Stomach (tissue), 9 donors: Measurements from ENCODE around the gene DCAF6. TPM values are rescaled to one million over a fixed set of nuclear protein-coding genes. Genes with fewer than 3 reads are reported as not detected.
A peak's percentile ranks its signal among the peaks of the same experiment; 100 is the strongest.

Experiments
- DNase-seq, 2 donors: peaks; one replicate each; pipeline versions ENCODE4 v3.0.0 to v3.0.0-alpha.2; 2013 to 2019
- H3K27ac ChIP-seq, 5 donors: fragments of 200-600 bp in 4 of 5; sonication (generic) in 4 of 5; one replicate each; pipeline ENCODE4 v1.5.1; 2013 to 2019; ENCODE audit warnings: mild to moderate bottlenecking in 1 of 5, moderate library complexity in 1 of 5
- H3K27me3 ChIP-seq, 3 donors: fragments of 200-600 bp; sonication (generic); one replicate each; pipeline ENCODE4 v1.5.1; 2017 to 2019; ENCODE audit warnings: mixed run types in 1 of 3
- H3K36me3 ChIP-seq, 4 donors: fragments of 200-600 bp; sonication (generic); 1 replicate in 3 of 4; 2 replicates in 1 of 4; pipeline ENCODE4 v1.5.1; 2016 to 2019
- H3K4me1 ChIP-seq, 4 donors: fragments of 200-600 bp; sonication (generic); one replicate each; pipeline ENCODE4 v1.5.1; 2016 to 2019
- H3K4me3 ChIP-seq, 4 donors: fragments of 200-600 bp; sonication (generic) in 3 of 4; one replicate each; pipeline ENCODE4 v1.5.1; 2016 to 2019; ENCODE audit warnings: mild to moderate bottlenecking in 1 of 4
- H3K9me3 ChIP-seq, 4 donors: fragments of 200-600 bp; sonication (generic); one replicate each; pipeline ENCODE4 v1.5.1; 2016 to 2019
- EP300 ChIP-seq: sonication (generic); formaldehyde crosslinking; IDR thresholded peaks from one replicate; pipeline ENCODE4 v1.6.1; 2017; ENCODE audit warnings: antibody characterized with exemption
- POLR2A ChIP-seq, 4 donors: fragments of 450-650 bp; IDR thresholded peaks; one replicate each; pipeline ENCODE4 v1.6.1; 2016; ENCODE audit warnings: antibody characterized with exemption in 4 of 4, control low read depth in 2 of 4, mild to moderate bottlenecking in 1 of 4, moderate library complexity in 1 of 4
- POLR2AphosphoS5 ChIP-seq, 3 donors: sonication (generic); formaldehyde crosslinking; IDR thresholded peaks; one replicate each; pipeline ENCODE4 v1.6.1; 2016; ENCODE audit warnings: antibody characterized with exemption in 3 of 3
- WGBS, 5 donors: extraction: QIAGEN DNeasy Blood & Tissue Kit in 3 of 5; methylation state at CpG; one replicate each; pipeline versions ENCODE4 v1.1.5 to v1.1.7; 2013 to 2018; 5-methylcytosine and 5-hydroxymethylcytosine counted together
- intact Hi-C: fragments of 100-400 bp; cut with DNase I; formaldehyde crosslinking; loops from one replicate; pipeline ENCODE4 v1.15.1; 2023; ENCODE audit warnings: low total_unique reads
- polyA plus RNA-seq, 3 donors: library from polyadenylated mRNA; stranded (reverse); fragments of 200-250 nt; gene quantifications; one replicate each; pipeline ENCODE4 v1.2.3, GENCODE V29; 2013
- total RNA-seq, 5 donors: library from RNA; depleted of rRNA; stranded (reverse); fragments of >200 nt; gene quantifications; one replicate each; pipeline versions ENCODE4 v1.1.0 to v1.2.3, GENCODE V29; 2014 to 2016
- TF ChIP-seq, protein P1 (sequence below), 7 experiments: fragments of 450-650 bp in 4 of 7; fragments of 200-600 bp in 3 of 7; sonication (generic) in 3 of 7; IDR thresholded peaks; one replicate each; pipeline ENCODE4 v1.5.1; 2016 to 2019; ENCODE audit warnings: antibody characterized with exemption in 7 of 7, control low read depth in 2 of 7, mild to moderate bottlenecking in 1 of 7
- donor health status: healthy with polysubstance abuse.
- donor health status: Bipolar disorder and iron deficiency.
- donor health status: healthy.

Gene DCAF6
- total and polyA plus RNA-seq, 8 donors: 39.3 to 124 (median 71.9) TPM

- no peak for TF ChIP-seq EP300
- Histone ChIP-seq H3K4me3 (no peak overlapping the region), H3K27me3 (no peaks in the 10 kb centered on the region), H3K36me3 (peaks cover 36 to 75% (median 67%) of the 10 kb centered on the region in 4 donors), H3K27ac (no peak overlapping the region), H3K9me3 (no peaks in the 10 kb centered on the region), H3K4me1 (no peaks in the 10 kb centered on the region)
- WGBS, 5 donors: 70 to 92% (median 87%) methylated on average over 3 of the region's 3 CpGs
- DNase-seq: no peak
- intact Hi-C loops: no loop called here
Measured at GRCh38 chr1:168065506-168065905, 129.0 kb downstream of the DCAF6 start.

- H3K27ac ChIP-seq: no peak overlapping the region
- TF ChIP-seq POLR2AphosphoS5 (IDR thresholded peaks at IDR 0.05): no peak
- no peak for TF ChIP-seq EP300
- TF ChIP-seq POLR2A (IDR thresholded peaks at IDR 0.05): no peak
- TF ChIP-seq, protein P1, sequence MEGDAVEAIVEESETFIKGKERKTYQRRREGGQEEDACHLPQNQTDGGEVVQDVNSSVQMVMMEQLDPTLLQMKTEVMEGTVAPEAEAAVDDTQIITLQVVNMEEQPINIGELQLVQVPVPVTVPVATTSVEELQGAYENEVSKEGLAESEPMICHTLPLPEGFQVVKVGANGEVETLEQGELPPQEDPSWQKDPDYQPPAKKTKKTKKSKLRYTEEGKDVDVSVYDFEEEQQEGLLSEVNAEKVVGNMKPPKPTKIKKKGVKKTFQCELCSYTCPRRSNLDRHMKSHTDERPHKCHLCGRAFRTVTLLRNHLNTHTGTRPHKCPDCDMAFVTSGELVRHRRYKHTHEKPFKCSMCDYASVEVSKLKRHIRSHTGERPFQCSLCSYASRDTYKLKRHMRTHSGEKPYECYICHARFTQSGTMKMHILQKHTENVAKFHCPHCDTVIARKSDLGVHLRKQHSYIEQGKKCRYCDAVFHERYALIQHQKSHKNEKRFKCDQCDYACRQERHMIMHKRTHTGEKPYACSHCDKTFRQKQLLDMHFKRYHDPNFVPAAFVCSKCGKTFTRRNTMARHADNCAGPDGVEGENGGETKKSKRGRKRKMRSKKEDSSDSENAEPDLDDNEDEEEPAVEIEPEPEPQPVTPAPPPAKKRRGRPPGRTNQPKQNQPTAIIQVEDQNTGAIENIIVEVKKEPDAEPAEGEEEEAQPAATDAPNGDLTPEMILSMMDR (IDR thresholded peaks at IDR 0.05): no peak
- DNase-seq: no peak
- no peaks in the 10 kb centered on the region for H3K4me1 ChIP-seq
- H3K9me3 ChIP-seq: no peaks in the 10 kb centered on the region
- whole genome bisulfite sequencing, 5 donors: 73 to 85% (median 82%) methylated on average over 3 of the region's 3 CpGs
- peaks cover 48 to 100% (median 97%) of the 10 kb centered on the region in 4 donors for H3K36me3 ChIP-seq
- no peak overlapping the region for H3K4me3 ChIP-seq
- no peaks in the 10 kb centered on the region for H3K27me3 ChIP-seq
- intact Hi-C loops: no loop called here
Measured at GRCh38 chr1:168069384-168069783, 132.9 kb downstream of the DCAF6 start.

DNA sequence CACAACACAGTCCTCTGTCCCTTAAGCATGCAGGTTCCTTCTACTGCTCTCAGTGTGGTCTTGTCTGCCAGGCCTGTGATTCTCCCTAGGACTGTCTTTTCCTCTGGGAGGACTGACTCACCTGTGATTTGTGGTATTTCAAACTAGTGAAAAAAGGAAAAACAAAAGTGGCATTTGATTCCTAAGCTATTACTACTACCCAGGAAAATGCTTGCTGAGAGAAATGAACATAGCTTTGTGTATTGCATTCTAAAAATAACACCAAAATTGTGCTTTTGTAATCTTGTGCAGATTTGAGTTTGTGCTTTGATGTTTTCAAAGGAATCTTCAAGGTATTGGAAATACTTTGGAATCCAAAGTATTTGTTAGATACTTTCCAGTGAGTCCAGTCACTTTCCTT is 143.3 kb downstream of the DCAF6 start:
- TF ChIP-seq POLR2AphosphoS5 (IDR thresholded peaks at IDR 0.05) (no peak), POLR2A (IDR thresholded peaks at IDR 0.05) (no peak), EP300 (no peak)
- TF ChIP-seq, protein P1 (IDR thresholded peaks at IDR 0.05): no peak
- Histone ChIP-seq H3K4me1 (peaks cover 0 to 24% (median 9%) of the 10 kb centered on the region in 4 donors), H3K4me3 (no peak overlapping the region), H3K9me3 (no peaks in the 10 kb centered on the region), H3K27ac (no peak overlapping the region), H3K36me3 (peaks cover 3 to 46% (median 44%) of the 10 kb centered on the region in 4 donors), H3K27me3 (no peaks in the 10 kb centered on the region)
- DNase-seq: no peak
- intact Hi-C loops: no loop called here

DNA sequence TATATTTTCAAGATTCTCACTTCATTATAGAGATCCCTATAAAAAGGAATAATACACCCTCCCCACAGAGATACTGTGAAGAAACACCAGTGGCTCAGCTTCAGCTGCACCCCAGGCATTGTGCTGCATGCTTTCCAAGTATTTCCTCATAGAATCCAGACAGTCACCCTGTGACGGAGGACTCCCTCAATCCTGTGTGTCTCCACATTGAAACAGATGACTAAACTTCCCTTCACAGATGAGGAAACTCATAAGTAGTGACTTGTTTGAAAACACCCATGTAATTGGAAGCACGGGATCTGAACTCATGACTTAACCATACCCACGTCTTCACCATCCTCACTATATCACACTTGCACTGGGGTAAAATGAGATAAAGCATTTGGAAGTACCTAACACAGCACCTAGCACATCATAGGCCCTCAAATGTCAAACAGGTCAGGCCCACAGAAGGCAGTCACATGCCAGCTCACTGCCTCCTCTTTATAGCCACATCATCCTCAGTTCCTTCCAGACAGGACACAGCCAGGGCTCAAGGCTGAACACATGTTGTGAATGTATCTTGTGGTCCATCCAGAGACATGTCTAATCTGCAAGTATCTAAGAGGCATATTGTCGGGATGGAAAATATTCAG is 145.0 kb downstream of the DCAF6 start:
- Histone ChIP-seq H3K36me3 (peaks cover 3 to 28% (median 27%) of the 10 kb centered on the region in 4 donors), H3K9me3 (no peaks in the 10 kb centered on the region), H3K4me3 (no peak overlapping the region), H3K4me1 (peaks cover 0 to 36% (median 19%) of the 10 kb centered on the region in 4 donors), H3K27ac (peak overlapping the region in 4 of 5 donors; percentile 11 to 50 (median 31)), H3K27me3 (no peaks in the 10 kb centered on the region)
- WGBS, 5 donors: 57 to 73% (median 69%) methylated on average over 4 of the region's 4 CpGs
- DNase-seq: no peak
- TF ChIP-seq POLR2AphosphoS5 (IDR thresholded peaks at IDR 0.05): peak in 1 of 3 donors; percentile 5
- TF ChIP-seq, protein P1 (IDR thresholded peaks at IDR 0.05): no peak
- intact Hi-C loops: no loop called here
